OCI-LY7 (cell line): ENCODE results near the gene CYP19A1.

Source experiments
- CTCF ChIP-seq: fragments of 200-600 bp; sonication (generic); conservative IDR thresholded peaks from 2 replicates; pipeline ENCODE4 v1.5.1; 2014; ENCODE audit warnings: mild to moderate bottlenecking, antibody characterized with exemption, low read length, moderate library complexity, mixed read lengths
- EZH2phosphoT487 ChIP-seq: fragments of 200-600 bp; sonication (generic); IDR thresholded peaks from 2 replicates; pipeline ENCODE4 v1.6.1; 2018; ENCODE audit warnings: low read depth, borderline replicate concordance, mild to moderate bottlenecking, mixed run types, antibody characterized with exemption, low read length, moderate library complexity, mixed read lengths

- TF ChIP-seq CTCF (no peak), EZH2phosphoT487 (no peak)
Observed at GRCh38 chr15:51180011-51180410, 158.4 kb downstream of the CYP19A1 start.
